DND-41 (cell line): Measurements from ENCODE around the gene SLC30A2.

Experiments
- EZH2 ChIP-seq: IDR thresholded peaks from 3 replicates; pipeline ENCODE4 v1.6.1; 2012; ENCODE audit warnings: borderline replicate concordance, low read depth, mild to moderate bottlenecking, moderate library complexity, low read length, inconsistent platforms; ENCODE audit not compliant: severe bottlenecking
- TF ChIP-seq, protein P1 (sequence below): IDR thresholded peaks from 2 replicates; pipeline ENCODE4 v1.5.1; 2012; ENCODE audit warnings: borderline replicate concordance, low read length, moderate library complexity, mild to moderate bottlenecking; ENCODE audit not compliant: poor library complexity, severe bottlenecking; ENCODE audit errors: extremely low read depth

GRCh38 chr1:26066857-26067256 is 20.9 kb upstream of the SLC30A2 start:
- TF ChIP-seq, protein P1, sequence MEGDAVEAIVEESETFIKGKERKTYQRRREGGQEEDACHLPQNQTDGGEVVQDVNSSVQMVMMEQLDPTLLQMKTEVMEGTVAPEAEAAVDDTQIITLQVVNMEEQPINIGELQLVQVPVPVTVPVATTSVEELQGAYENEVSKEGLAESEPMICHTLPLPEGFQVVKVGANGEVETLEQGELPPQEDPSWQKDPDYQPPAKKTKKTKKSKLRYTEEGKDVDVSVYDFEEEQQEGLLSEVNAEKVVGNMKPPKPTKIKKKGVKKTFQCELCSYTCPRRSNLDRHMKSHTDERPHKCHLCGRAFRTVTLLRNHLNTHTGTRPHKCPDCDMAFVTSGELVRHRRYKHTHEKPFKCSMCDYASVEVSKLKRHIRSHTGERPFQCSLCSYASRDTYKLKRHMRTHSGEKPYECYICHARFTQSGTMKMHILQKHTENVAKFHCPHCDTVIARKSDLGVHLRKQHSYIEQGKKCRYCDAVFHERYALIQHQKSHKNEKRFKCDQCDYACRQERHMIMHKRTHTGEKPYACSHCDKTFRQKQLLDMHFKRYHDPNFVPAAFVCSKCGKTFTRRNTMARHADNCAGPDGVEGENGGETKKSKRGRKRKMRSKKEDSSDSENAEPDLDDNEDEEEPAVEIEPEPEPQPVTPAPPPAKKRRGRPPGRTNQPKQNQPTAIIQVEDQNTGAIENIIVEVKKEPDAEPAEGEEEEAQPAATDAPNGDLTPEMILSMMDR, result no peak
- no peak for TF ChIP-seq EZH2
